Natural killer cell (primary cell): ENCODE data around the gene BPI. TPM values are rescaled to one million over a fixed set of nuclear protein-coding genes. Genes with fewer than 3 reads are reported as not detected.

ENCODE experiments used
- ATAC-seq, 3 donors: fragments of 150-1000 bp in 2 of 3; fragments of 200-7000 bp in 1 of 3; cut with Tn5 transposase; 1 replicate in 1 of 3; 2 replicates in 2 of 3; pipeline ENCODE4 v1.10.0; 2021; ENCODE audit warnings: mild to moderate bottlenecking in 2 of 3, moderate library complexity in 2 of 3
- DNase-seq, 2 donors: peaks; one replicate each; pipeline versions ENCODE4 v3.0.0 to v3.0.0-alpha.2; 2013 to 2021; ENCODE audit warnings: mixed read lengths in 1 of 2
- H3K27ac ChIP-seq: one replicate; pipeline ENCODE4 v1.5.1; 2013; ENCODE audit warnings: mild to moderate bottlenecking, low read length
- H3K27me3 ChIP-seq: one replicate; pipeline ENCODE4 v1.6.1; 2013; ENCODE audit warnings: low read length; ENCODE audit not compliant: control insufficient read depth, insufficient read depth
- H3K36me3 ChIP-seq: one replicate; pipeline ENCODE4 v1.6.1; 2013; ENCODE audit warnings: low read length; ENCODE audit not compliant: control insufficient read depth, insufficient read depth
- H3K4me1 ChIP-seq: one replicate; pipeline ENCODE4 v1.6.1; 2013; ENCODE audit warnings: low read length; ENCODE audit not compliant: control insufficient read depth, insufficient read depth
- H3K4me3 ChIP-seq: one replicate; pipeline ENCODE4 v1.5.1; 2013; ENCODE audit warnings: low read length
- H3K9me3 ChIP-seq: one replicate; pipeline ENCODE4 v1.6.1; 2013; ENCODE audit warnings: low read length; ENCODE audit not compliant: control insufficient read depth, insufficient read depth
- H3K27ac Mint-ChIP-seq, 2 donors: one replicate each; pipeline ENCODE4 v1.8.0; 2022; ENCODE audit warnings: mild to moderate bottlenecking in 2 of 2, mixed read lengths in 2 of 2, moderate library complexity in 1 of 2
- H3K27me3 Mint-ChIP-seq, 2 donors: one replicate each; pipeline ENCODE4 v1.8.0; 2022; ENCODE audit warnings: low read depth in 2 of 2, mixed read lengths in 2 of 2
- H3K36me3 Mint-ChIP-seq: one replicate; pipeline ENCODE4 v1.8.0; 2022; ENCODE audit warnings: mixed read lengths
- H3K4me1 Mint-ChIP-seq, 2 donors: one replicate each; pipeline ENCODE4 v1.8.0; 2022; ENCODE audit warnings: mixed read lengths in 2 of 2
- H3K4me3 Mint-ChIP-seq: one replicate; pipeline ENCODE4 v1.8.0; 2022; ENCODE audit warnings: mild to moderate bottlenecking, moderate library complexity, mixed read lengths
- H3K9me3 Mint-ChIP-seq, 2 donors: one replicate each; pipeline ENCODE4 v1.8.0; 2022; ENCODE audit warnings: mixed read lengths in 2 of 2
- WGBS: methylation state at CpG from one replicate; pipeline ENCODE4 v1.1.7; 2013; ENCODE audit warnings: missing lambda C conversion rate; ENCODE audit not compliant: insufficient coverage; 5-methylcytosine and 5-hydroxymethylcytosine counted together
- intact Hi-C: fragments of 100-400 bp; cut with micrococcal nuclease; formaldehyde crosslinking; loops from one replicate; pipeline ENCODE4 v1.14.2; 2022
- total RNA-seq, 4 donors: library from RNA; stranded (reverse); fragments of 120-200 nt in 1 of 4; gene quantifications; one replicate each; pipeline versions ENCODE4 v1.2.3 to v1.2.4, GENCODE V29; 2013 to 2022
- TF ChIP-seq, protein P1 (sequence below): fragments of 200-600 bp; IDR thresholded peaks from one replicate; pipeline ENCODE4 v1.8.0; 2022; ENCODE audit warnings: antibody characterized with exemption

BPI gene
- total RNA-seq, 3 donors from 2014 or later (not counting 1 experiment from before 2014, with no cell fraction given): 0.20 TPM; not detected in 2

DNA sequence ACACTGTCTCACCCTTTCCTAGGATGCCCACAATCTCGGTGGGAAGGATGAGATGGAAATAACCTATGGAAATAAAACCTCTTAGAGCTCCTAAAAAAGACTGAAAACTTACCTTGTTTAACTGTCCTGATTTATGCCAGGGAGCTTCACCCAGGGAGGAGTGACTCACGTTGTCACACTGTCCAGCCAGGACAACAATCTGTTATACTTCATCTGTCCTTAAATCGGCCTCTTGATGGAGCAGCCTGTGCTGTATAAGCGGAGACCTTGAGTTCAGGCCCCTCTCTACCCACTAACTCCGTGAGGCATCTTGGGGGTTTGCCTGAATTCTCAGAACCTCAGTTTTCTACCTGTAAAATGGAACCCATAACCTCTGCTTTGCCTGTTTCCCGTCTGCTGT lies 34.2 kb upstream of the BPI start:
- WGBS: 82% methylated on average over 5 of the region's 6 CpGs
- intact Hi-C loops: no loop called here
- TF ChIP-seq, protein P1, sequence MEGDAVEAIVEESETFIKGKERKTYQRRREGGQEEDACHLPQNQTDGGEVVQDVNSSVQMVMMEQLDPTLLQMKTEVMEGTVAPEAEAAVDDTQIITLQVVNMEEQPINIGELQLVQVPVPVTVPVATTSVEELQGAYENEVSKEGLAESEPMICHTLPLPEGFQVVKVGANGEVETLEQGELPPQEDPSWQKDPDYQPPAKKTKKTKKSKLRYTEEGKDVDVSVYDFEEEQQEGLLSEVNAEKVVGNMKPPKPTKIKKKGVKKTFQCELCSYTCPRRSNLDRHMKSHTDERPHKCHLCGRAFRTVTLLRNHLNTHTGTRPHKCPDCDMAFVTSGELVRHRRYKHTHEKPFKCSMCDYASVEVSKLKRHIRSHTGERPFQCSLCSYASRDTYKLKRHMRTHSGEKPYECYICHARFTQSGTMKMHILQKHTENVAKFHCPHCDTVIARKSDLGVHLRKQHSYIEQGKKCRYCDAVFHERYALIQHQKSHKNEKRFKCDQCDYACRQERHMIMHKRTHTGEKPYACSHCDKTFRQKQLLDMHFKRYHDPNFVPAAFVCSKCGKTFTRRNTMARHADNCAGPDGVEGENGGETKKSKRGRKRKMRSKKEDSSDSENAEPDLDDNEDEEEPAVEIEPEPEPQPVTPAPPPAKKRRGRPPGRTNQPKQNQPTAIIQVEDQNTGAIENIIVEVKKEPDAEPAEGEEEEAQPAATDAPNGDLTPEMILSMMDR: no peak
- no peaks in the 10 kb centered on the region for H3K27me3 ChIP-seq
- H3K4me1 ChIP-seq: no peaks in the 10 kb centered on the region
- DNase-seq: no peak
- peaks cover 31 to 39% of the 10 kb centered on the region in 2 donors for H3K27me3 Mint-ChIP-seq
- no peaks in the 10 kb centered on the region for H3K9me3 Mint-ChIP-seq
- no peak for ATAC-seq
- H3K27ac ChIP-seq: no peak overlapping the region
- H3K36me3 Mint-ChIP-seq: no peaks in the 10 kb centered on the region
- no peak overlapping the region for H3K27ac Mint-ChIP-seq
- no peaks in the 10 kb centered on the region for H3K9me3 ChIP-seq
- H3K4me3 ChIP-seq: no peak overlapping the region
- H3K4me3 Mint-ChIP-seq: no peak overlapping the region
- no peaks in the 10 kb centered on the region for H3K36me3 ChIP-seq
- H3K4me1 Mint-ChIP-seq: no peaks in the 10 kb centered on the region

DNA sequence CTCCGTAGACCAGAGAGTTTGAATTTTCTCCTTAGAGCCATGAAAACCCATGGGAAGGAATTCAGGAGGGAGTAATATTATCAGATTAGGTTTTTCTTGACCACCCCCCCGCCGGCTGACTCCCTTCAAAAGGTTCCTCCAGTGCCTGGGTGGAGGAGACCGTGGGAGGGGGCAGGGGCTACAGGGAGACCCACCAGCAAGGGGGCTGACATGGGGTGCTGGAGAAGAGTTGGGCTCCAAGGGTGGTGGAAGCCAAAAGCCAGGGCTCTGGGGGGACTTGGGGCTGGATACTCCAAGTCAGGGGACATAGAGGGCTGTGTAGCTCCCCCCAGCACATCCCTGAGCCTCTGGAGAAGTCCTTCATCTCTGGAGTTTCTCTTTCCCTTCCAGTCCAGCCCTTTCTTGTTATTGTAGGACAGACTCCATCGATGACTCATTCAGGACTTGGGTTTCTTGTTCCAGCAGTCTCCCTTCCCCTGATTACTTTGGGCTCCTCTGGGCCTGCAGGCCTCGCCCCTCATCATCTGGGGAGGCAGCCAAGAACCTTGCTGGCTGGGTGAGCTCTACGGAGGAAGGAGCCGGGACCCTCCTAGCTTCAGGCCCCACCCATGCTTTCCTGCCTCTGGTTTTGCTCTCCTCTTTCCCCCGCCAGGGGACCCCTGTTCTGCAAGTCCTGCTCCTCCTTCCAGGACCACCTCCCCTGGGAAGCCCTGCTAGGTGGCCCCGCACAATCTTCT lies 32.9 kb upstream of the BPI start:
- Mint-ChIP-seq H3K27me3 (peaks cover 25 to 29% of the 10 kb centered on the region in 2 donors), H3K4me3 (no peak overlapping the region), H3K27ac (no peak overlapping the region), H3K4me1 (no peaks in the 10 kb centered on the region), H3K9me3 (no peaks in the 10 kb centered on the region), H3K36me3 (no peaks in the 10 kb centered on the region)
- TF ChIP-seq, protein P1: no peak
- Histone ChIP-seq H3K9me3 (no peaks in the 10 kb centered on the region), H3K27me3 (no peaks in the 10 kb centered on the region), H3K36me3 (no peaks in the 10 kb centered on the region), H3K4me1 (no peaks in the 10 kb centered on the region), H3K27ac (no peak overlapping the region), H3K4me3 (no peak overlapping the region)
- no peak for ATAC-seq
- no peak for DNase-seq
- intact Hi-C loops: no loop called here
- WGBS: 83% methylated on average over 9 of the region's 10 CpGs

DNA sequence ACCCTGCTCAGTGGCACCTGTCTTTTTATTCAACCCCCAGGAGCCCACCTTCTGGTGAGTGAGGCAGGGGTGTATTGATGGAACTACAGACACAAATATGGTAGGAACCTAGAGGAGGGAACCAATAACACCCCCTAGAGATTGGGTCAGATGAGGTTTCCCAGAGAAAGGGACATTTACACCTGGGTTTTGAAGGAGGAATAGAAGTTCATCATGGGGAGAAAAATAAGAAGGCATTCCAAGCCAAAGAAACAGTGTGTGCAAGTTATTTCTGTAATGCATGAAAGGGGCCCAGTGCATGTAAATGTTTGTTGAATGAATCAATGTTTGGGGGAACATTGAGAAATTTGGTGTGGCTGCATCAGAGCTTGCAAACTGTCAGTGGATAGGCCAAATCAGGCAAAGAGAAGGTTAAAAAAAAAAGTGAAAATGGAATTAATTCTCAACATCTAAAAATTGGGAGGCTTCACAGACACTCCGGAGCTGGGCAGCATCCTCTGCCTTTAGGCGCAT lies 32.3 kb upstream of the BPI start:
- Mint-ChIP-seq H3K4me3 (no peak overlapping the region), H3K36me3 (no peaks in the 10 kb centered on the region), H3K27ac (no peak overlapping the region), H3K9me3 (no peaks in the 10 kb centered on the region), H3K27me3 (peaks cover 23 to 25% of the 10 kb centered on the region in 2 donors), H3K4me1 (no peaks in the 10 kb centered on the region)
- no peak for ATAC-seq
- TF ChIP-seq, protein P1: no peak
- H3K4me3 ChIP-seq: no peak overlapping the region
- H3K9me3 ChIP-seq: no peaks in the 10 kb centered on the region
- intact Hi-C loops: no loop called here
- no peak for DNase-seq
- H3K36me3 ChIP-seq: no peaks in the 10 kb centered on the region
- no peak overlapping the region for H3K27ac ChIP-seq
- no peaks in the 10 kb centered on the region for H3K4me1 ChIP-seq
- H3K27me3 ChIP-seq: no peaks in the 10 kb centered on the region
- 94% methylated on average over 2 of the region's 2 CpGs for WGBS
